Right atrium auricular region (tissue), 2 donors: ENCODE results near the gene SYNDIG1. TPM values are rescaled to one million over a fixed set of nuclear protein-coding genes. Genes with fewer than 3 reads are reported as not detected.

Experiments used
- DNase-seq: peaks from one replicate; pipeline ENCODE4 v3.0.0-alpha.2; 2019; ENCODE audit warnings: low spot score
- H3K27ac ChIP-seq, 2 donors: fragments of 200-600 bp; sonication (generic); 1 replicate in 1 of 2; 2 replicates in 1 of 2; pipeline ENCODE4 v1.5.1; 2016 to 2019
- H3K27me3 ChIP-seq, 2 donors: fragments of 200-600 bp; sonication (generic); one replicate each; pipeline versions ENCODE4 v1.5.1 to v1.6.0; 2017 to 2019
- H3K36me3 ChIP-seq: fragments of 200-600 bp; sonication (generic); one replicate; pipeline ENCODE4 v1.5.1; 2016
- H3K4me1 ChIP-seq, 2 donors: fragments of 200-600 bp; sonication (generic); one replicate each; pipeline versions ENCODE4 v1.5.1 to v1.6.0; 2017 to 2019
- H3K4me3 ChIP-seq, 2 donors: fragments of 200-600 bp; sonication (generic); 1 replicate in 1 of 2; 2 replicates in 1 of 2; pipeline ENCODE4 v1.5.1; 2017 to 2019; ENCODE audit warnings: mild to moderate bottlenecking in 1 of 2, moderate library complexity in 1 of 2
- H3K9me3 ChIP-seq, 2 donors: fragments of 200-600 bp; sonication (generic); one replicate each; pipeline ENCODE4 v1.5.1; 2019
- CTCF ChIP-seq, 2 donors: fragments of 200-600 bp; sonication (generic); IDR thresholded peaks; one replicate each; pipeline ENCODE4 v1.5.1; 2019; ENCODE audit warnings: antibody characterized with exemption in 2 of 2
- total RNA-seq, 2 donors: library from RNA; depleted of rRNA; stranded (reverse); fragments of >200 nt; gene quantifications; one replicate each; pipeline ENCODE4 v1.1.0, GENCODE V29; 2016

The SYNDIG1 gene
- total RNA-seq, 2 donors from 2014 or later = 21.7 to 38.1 TPM

GRCh38 chr20:24670981-24671380, 201.6 kb downstream of the SYNDIG1 start:
- DNase-seq = no peak
- no peak overlapping the region for H3K4me3 ChIP-seq
- TF ChIP-seq CTCF (IDR thresholded peaks at IDR 0.05) = no peak

GRCh38 chr20:24672181-24672880, 202.9 kb downstream of the SYNDIG1 start:
- no peaks in the 10 kb centered on the region for H3K4me1 ChIP-seq
- no peaks in the 10 kb centered on the region for H3K9me3 ChIP-seq
- H3K27ac ChIP-seq = no peak overlapping the region
- no peaks in the 10 kb centered on the region for H3K27me3 ChIP-seq
- H3K4me3 ChIP-seq = no peak overlapping the region
- H3K36me3 ChIP-seq = no peaks in the 10 kb centered on the region
- DNase-seq = no peak
- TF ChIP-seq CTCF (IDR thresholded peaks at IDR 0.05) = no peak

More at GRCh38 chr20:24670981-24671380, 201.6 kb downstream of the SYNDIG1 start:
- Histone ChIP-seq H3K27ac (no peak overlapping the region), H3K4me1 (no peaks in the 10 kb centered on the region), H3K27me3 (no peaks in the 10 kb centered on the region), H3K36me3 (peaks cover 5% of the 10 kb centered on the region), H3K9me3 (no peaks in the 10 kb centered on the region)

GRCh38 chr20:24672886-24673677, 203.7 kb downstream of the SYNDIG1 start:
- no peak for DNase-seq
- H3K27me3 ChIP-seq = no peaks in the 10 kb centered on the region
- no peaks in the 10 kb centered on the region for H3K4me1 ChIP-seq
- TF ChIP-seq CTCF (IDR thresholded peaks at IDR 0.05) = no peak
- H3K36me3 ChIP-seq = no peaks in the 10 kb centered on the region
- H3K4me3 ChIP-seq = no peak overlapping the region
- no peak overlapping the region for H3K27ac ChIP-seq
- H3K9me3 ChIP-seq = no peaks in the 10 kb centered on the region

GRCh38 chr20:24673678-24674570, 204.5 kb downstream of the SYNDIG1 start:
- no peak for DNase-seq

More at GRCh38 chr20:24673678-24674570, 204.5 kb downstream of the SYNDIG1 start:
- no peak for TF ChIP-seq CTCF (IDR thresholded peaks at IDR 0.05)
- Histone ChIP-seq H3K36me3 (no peaks in the 10 kb centered on the region), H3K9me3 (no peaks in the 10 kb centered on the region), H3K4me3 (no peak overlapping the region), H3K27ac (no peak overlapping the region), H3K27me3 (no peaks in the 10 kb centered on the region), H3K4me1 (no peaks in the 10 kb centered on the region)
